ENCODE results near the gene HEXIM1.

Gene HEXIM1

GRCh38 chr17:45172232-45172540 lies 23.9 kb downstream of the HEXIM1 start:
- no peak for DNase-seq (ENCODE audit: low read depth)

GRCh38 chr17:45172541-45173286 lies 24.4 kb downstream of the HEXIM1 start:
- DNase-seq (ENCODE audit: low read depth): no peak

GRCh38 chr17:45175759-45176115 lies 27.5 kb downstream of the HEXIM1 start:
- DNase-seq (ENCODE audit: low read depth): no peak

- no peak for DNase-seq (ENCODE audit: low read depth)
Measured at GRCh38 chr17:45177563-45177962, 29.3 kb downstream of the HEXIM1 start.

- no peak for DNase-seq (ENCODE audit: low read depth)
Measured at GRCh38 chr17:45184144-45184543, 35.9 kb downstream of the HEXIM1 start.

GRCh38 chr17:45186801-45187354 lies 38.6 kb downstream of the HEXIM1 start:
- no peak for DNase-seq (ENCODE audit: low read depth)

- no peak for DNase-seq (ENCODE audit: low read depth)
Measured at GRCh38 chr17:45189009-45189408, 40.7 kb downstream of the HEXIM1 start.

- no peak for DNase-seq (ENCODE audit: low read depth)
Measured at GRCh38 chr17:45190503-45191255, 42.4 kb downstream of the HEXIM1 start.

- no peak for DNase-seq (ENCODE audit: low read depth)
Measured at GRCh38 chr17:45195424-45195823, 47.1 kb downstream of the HEXIM1 start.

- no peak for DNase-seq (ENCODE audit: low read depth)
Measured at GRCh38 chr17:45197108-45197507, 48.8 kb downstream of the HEXIM1 start.

- peak; percentile 54 for DNase-seq (ENCODE audit: low read depth)
Measured at GRCh38 chr17:45197555-45198334, 49.5 kb downstream of the HEXIM1 start.

- no peak for DNase-seq (ENCODE audit: low read depth)
Measured at GRCh38 chr17:45200701-45201100, 52.4 kb downstream of the HEXIM1 start.

- DNase-seq (ENCODE audit: low read depth): no peak
Measured at GRCh38 chr17:45201457-45201856, 53.2 kb downstream of the HEXIM1 start.
